ENCODE measurements around the gene ZNF316.

The ZNF316 gene

GRCh38 chr7:6614953-6615722 is 22.0 kb upstream of the ZNF316 start, which contains the start of gene ZNF853:
Gene ZNF853 (plus strand): TSS chr7:6615610. CDS start chr7:6616175, 565 bp downstream.
- peak; percentile 57 for DNase-seq
- Mint-ChIP-seq H3K4me3 (peak within 1 kb of the TSS; percentile 69), H3K4me1 (ENCODE audit: low read depth) (peaks cover 21% of the 10 kb centered on the region), H3K27me3 (peaks cover 4% of the 10 kb centered on the region), H3K9me3 (no peaks in the 10 kb centered on the region), H3K36me3 (ENCODE audit: low read depth) (peaks cover 4% of the 10 kb centered on the region), H3K27ac (peak within 1 kb of the TSS; percentile 65)

GRCh38 chr7:6615723-6616555 is 21.2 kb upstream of the ZNF316 start:
- peak; percentile 51 for DNase-seq
- no peaks in the 10 kb centered on the region for H3K9me3 Mint-ChIP-seq
- peaks cover 1% of the 10 kb centered on the region for H3K36me3 Mint-ChIP-seq (ENCODE audit: low read depth)
- peaks cover 29% of the 10 kb centered on the region for H3K4me1 Mint-ChIP-seq (ENCODE audit: low read depth)
- peaks cover 4% of the 10 kb centered on the region for H3K27me3 Mint-ChIP-seq
- H3K27ac Mint-ChIP-seq, result no peak overlapping the region
- H3K4me3 Mint-ChIP-seq, result peak overlapping the region; percentile 55

- Mint-ChIP-seq H3K4me1 (ENCODE audit: low read depth) (peaks cover 38% of the 10 kb centered on the region), H3K27me3 (peaks cover 4% of the 10 kb centered on the region), H3K36me3 (ENCODE audit: low read depth) (peaks cover 9% of the 10 kb centered on the region), H3K4me3 (peak overlapping the region; percentile 30), H3K9me3 (no peaks in the 10 kb centered on the region), H3K27ac (no peak overlapping the region)
- DNase-seq, result no peak
Observed at GRCh38 chr7:6616854-6617643, 20.1 kb upstream of the ZNF316 start.

GRCh38 chr7:6618621-6619020 is 18.5 kb upstream of the ZNF316 start:
- no peak overlapping the region for H3K4me3 Mint-ChIP-seq
- no peak overlapping the region for H3K27ac Mint-ChIP-seq
- H3K4me1 Mint-ChIP-seq (ENCODE audit: low read depth), result peaks cover 45% of the 10 kb centered on the region
- H3K36me3 Mint-ChIP-seq (ENCODE audit: low read depth), result peaks cover 13% of the 10 kb centered on the region
- peaks cover 4% of the 10 kb centered on the region for H3K27me3 Mint-ChIP-seq
- DNase-seq, result no peak
- H3K9me3 Mint-ChIP-seq, result no peaks in the 10 kb centered on the region

- H3K36me3 Mint-ChIP-seq (ENCODE audit: low read depth), result peaks cover 13% of the 10 kb centered on the region
- no peak for DNase-seq
- H3K27ac Mint-ChIP-seq, result no peak overlapping the region
- H3K27me3 Mint-ChIP-seq, result no peaks in the 10 kb centered on the region
- peaks cover 51% of the 10 kb centered on the region for H3K4me1 Mint-ChIP-seq (ENCODE audit: low read depth)
- H3K9me3 Mint-ChIP-seq, result no peaks in the 10 kb centered on the region
- H3K4me3 Mint-ChIP-seq, result no peak overlapping the region
Observed at GRCh38 chr7:6619961-6620360, 17.2 kb upstream of the ZNF316 start.

- Mint-ChIP-seq H3K9me3 (no peaks in the 10 kb centered on the region), H3K4me3 (no peak overlapping the region), H3K27me3 (no peaks in the 10 kb centered on the region), H3K27ac (no peak overlapping the region), H3K36me3 (ENCODE audit: low read depth) (peaks cover 13% of the 10 kb centered on the region), H3K4me1 (ENCODE audit: low read depth) (peaks cover 47% of the 10 kb centered on the region)
- DNase-seq, result no peak
Observed at GRCh38 chr7:6621195-6622133, 15.7 kb upstream of the ZNF316 start.

- peaks cover 13% of the 10 kb centered on the region for H3K36me3 Mint-ChIP-seq (ENCODE audit: low read depth)
- H3K4me1 Mint-ChIP-seq (ENCODE audit: low read depth), result peaks cover 45% of the 10 kb centered on the region
- H3K27ac Mint-ChIP-seq, result no peak overlapping the region
- no peak overlapping the region for H3K4me3 Mint-ChIP-seq
- no peak for DNase-seq
- H3K9me3 Mint-ChIP-seq, result no peaks in the 10 kb centered on the region
- H3K27me3 Mint-ChIP-seq, result no peaks in the 10 kb centered on the region
Observed at GRCh38 chr7:6622134-6622710, 14.9 kb upstream of the ZNF316 start.

GRCh38 chr7:6623589-6624245 is 13.4 kb upstream of the ZNF316 start:
- H3K27ac Mint-ChIP-seq, result peak overlapping the region; percentile 88
- no peaks in the 10 kb centered on the region for H3K9me3 Mint-ChIP-seq
- DNase-seq, result peak; percentile 51
- peaks cover 13% of the 10 kb centered on the region for H3K36me3 Mint-ChIP-seq (ENCODE audit: low read depth)
- peaks cover 43% of the 10 kb centered on the region for H3K4me1 Mint-ChIP-seq (ENCODE audit: low read depth)
- H3K4me3 Mint-ChIP-seq, result no peak overlapping the region
- no peaks in the 10 kb centered on the region for H3K27me3 Mint-ChIP-seq

- peaks cover 13% of the 10 kb centered on the region for H3K36me3 Mint-ChIP-seq (ENCODE audit: low read depth)
- H3K27ac Mint-ChIP-seq, result peak overlapping the region; percentile 88
- no peak for DNase-seq
- no peak overlapping the region for H3K4me3 Mint-ChIP-seq
- peaks cover 41% of the 10 kb centered on the region for H3K4me1 Mint-ChIP-seq (ENCODE audit: low read depth)
- H3K9me3 Mint-ChIP-seq, result no peaks in the 10 kb centered on the region
- H3K27me3 Mint-ChIP-seq, result no peaks in the 10 kb centered on the region
Observed at GRCh38 chr7:6624246-6624611, 12.9 kb upstream of the ZNF316 start.

- Mint-ChIP-seq H3K27me3 (no peaks in the 10 kb centered on the region), H3K4me3 (no peak overlapping the region), H3K27ac (no peak overlapping the region), H3K36me3 (ENCODE audit: low read depth) (peaks cover 3% of the 10 kb centered on the region), H3K4me1 (ENCODE audit: low read depth) (peaks cover 18% of the 10 kb centered on the region), H3K9me3 (no peaks in the 10 kb centered on the region)
- no peak for DNase-seq
Observed at GRCh38 chr7:6628045-6628444, 9.1 kb upstream of the ZNF316 start.

- no peaks in the 10 kb centered on the region for H3K36me3 Mint-ChIP-seq (ENCODE audit: low read depth)
- no peak overlapping the region for H3K4me3 Mint-ChIP-seq
- H3K9me3 Mint-ChIP-seq, result peaks cover 2% of the 10 kb centered on the region
- peaks cover 5% of the 10 kb centered on the region for H3K4me1 Mint-ChIP-seq (ENCODE audit: low read depth)
- H3K27me3 Mint-ChIP-seq, result no peaks in the 10 kb centered on the region
- DNase-seq, result no peak
- no peak overlapping the region for H3K27ac Mint-ChIP-seq
Observed at GRCh38 chr7:6630007-6630849, 6.9 kb upstream of the ZNF316 start.

- Mint-ChIP-seq H3K27ac (no peak overlapping the region), H3K36me3 (ENCODE audit: low read depth) (no peaks in the 10 kb centered on the region), H3K4me3 (no peak overlapping the region), H3K4me1 (ENCODE audit: low read depth) (peaks cover 5% of the 10 kb centered on the region), H3K27me3 (no peaks in the 10 kb centered on the region), H3K9me3 (peaks cover 3% of the 10 kb centered on the region)
- no peak for DNase-seq
Observed at GRCh38 chr7:6631605-6632004, 5.5 kb upstream of the ZNF316 start.

Data from activated T-cell treated with anti-CD3 and anti-CD28 coated beads, Interleukin-2, amount 50 U/mL, for 24 hours (primary cell).